GM10266 (cell line): ENCODE data around the gene TGFB1I1.

ENCODE experiments used
- DNase-seq: peaks from one replicate; pipeline ENCODE4 v3.0.0; 2012; ENCODE audit errors: extremely low spot score
- TF ChIP-seq, protein P1 (sequence below): IDR thresholded peaks from 2 replicates; pipeline ENCODE4 v1.5.1; 2012; ENCODE audit warnings: mild to moderate bottlenecking, low read depth; ENCODE audit not compliant: control insufficient read depth, insufficient read depth; ENCODE audit errors: missing control alignments

The TGFB1I1 gene

GRCh38 chr16:31471875-31472708 is at the start of gene TGFB1I1:
Gene TGFB1I1 (plus strand): TSS chr16:31472152. CDS start chr16:31472189, 37 bp downstream.
- TF ChIP-seq, protein P1, sequence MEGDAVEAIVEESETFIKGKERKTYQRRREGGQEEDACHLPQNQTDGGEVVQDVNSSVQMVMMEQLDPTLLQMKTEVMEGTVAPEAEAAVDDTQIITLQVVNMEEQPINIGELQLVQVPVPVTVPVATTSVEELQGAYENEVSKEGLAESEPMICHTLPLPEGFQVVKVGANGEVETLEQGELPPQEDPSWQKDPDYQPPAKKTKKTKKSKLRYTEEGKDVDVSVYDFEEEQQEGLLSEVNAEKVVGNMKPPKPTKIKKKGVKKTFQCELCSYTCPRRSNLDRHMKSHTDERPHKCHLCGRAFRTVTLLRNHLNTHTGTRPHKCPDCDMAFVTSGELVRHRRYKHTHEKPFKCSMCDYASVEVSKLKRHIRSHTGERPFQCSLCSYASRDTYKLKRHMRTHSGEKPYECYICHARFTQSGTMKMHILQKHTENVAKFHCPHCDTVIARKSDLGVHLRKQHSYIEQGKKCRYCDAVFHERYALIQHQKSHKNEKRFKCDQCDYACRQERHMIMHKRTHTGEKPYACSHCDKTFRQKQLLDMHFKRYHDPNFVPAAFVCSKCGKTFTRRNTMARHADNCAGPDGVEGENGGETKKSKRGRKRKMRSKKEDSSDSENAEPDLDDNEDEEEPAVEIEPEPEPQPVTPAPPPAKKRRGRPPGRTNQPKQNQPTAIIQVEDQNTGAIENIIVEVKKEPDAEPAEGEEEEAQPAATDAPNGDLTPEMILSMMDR = no peak
- peak; percentile 68 for DNase-seq

- DNase-seq = no peak
- TF ChIP-seq, protein P1 = no peak
These were observed 48.7 kb upstream of the TGFB1I1 start for GRCh38 chr16:31423241-31423640.

DNA sequence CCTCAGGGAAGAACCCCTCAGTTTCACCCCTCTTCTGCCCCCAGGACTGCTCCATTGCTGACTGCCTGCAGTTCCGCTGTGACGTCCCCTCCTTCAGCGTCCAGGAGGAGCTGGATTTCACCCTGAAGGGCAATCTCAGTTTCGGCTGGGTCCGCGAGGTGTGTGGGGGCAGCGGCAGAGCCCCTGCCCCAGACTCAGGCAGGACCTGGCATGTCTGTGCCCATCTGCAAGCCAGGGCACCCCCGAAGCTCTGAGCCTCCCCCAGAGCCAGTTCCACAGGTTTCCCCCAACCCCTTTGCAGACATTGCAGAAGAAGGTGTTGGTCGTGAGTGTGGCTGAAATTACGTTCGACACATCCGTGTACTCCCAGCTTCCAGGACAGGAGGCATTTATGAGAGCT is 48.2 kb upstream of the TGFB1I1 start:
- TF ChIP-seq, protein P1 = no peak
- DNase-seq = no peak

DNA sequence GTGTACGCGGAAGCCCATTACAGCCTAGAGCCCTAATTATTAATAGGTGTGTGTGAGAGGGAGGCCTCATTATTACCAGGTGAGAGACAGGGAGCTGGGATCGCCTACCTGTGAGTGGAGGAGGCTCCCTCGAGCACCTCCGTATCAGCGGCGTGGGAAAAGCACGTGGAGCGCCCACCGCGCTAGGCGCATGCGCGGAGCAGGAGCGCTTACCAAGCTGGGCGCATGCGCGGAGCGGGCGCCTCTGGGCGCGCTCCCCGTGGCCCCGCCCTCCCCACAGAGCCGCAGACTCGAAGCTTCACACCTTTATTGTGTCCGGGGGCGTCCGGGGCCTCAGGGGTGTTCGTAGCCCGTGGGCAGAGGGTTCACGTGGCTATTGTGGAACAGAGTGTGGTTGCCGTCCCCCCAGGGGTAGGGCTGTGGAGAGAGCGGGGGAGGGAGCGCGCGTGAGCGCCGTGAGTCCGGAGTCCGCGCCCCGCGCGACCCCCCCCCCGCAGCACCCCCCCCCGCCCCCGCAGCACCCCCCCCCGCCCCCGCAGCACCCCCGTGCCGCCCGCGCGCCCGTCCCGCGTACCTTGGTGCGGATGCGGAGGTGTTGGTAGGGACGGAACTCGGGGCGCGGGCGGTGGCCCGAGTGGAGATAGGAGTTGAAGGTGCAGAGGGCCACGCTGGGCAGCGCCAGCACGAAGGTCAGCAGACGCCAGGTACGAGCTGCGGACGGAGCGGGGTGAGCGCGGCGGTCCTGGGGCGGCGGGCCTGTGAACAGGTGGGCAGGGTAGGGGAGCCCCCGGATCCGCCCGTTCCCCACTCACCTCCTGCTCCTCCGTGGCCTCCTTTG is 44.3 kb upstream of the TGFB1I1 start:
- DNase-seq = peak; percentile 67
- TF ChIP-seq, protein P1 = no peak

DNA sequence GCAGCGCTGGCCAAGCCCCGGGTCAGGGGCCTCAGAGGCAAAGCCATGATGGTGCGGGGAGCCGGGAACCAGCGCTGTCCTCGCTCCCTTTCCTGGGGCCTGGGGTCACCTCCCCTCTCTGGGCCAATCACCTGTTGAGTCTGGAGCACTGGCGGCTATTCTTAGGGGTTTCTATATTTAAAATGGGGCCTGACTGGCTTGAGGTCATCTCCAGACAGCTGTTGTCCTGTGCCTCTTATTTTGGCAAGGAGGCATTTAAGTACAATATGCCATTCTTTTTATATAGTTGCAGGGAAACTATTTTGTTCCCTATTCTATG is 43.7 kb upstream of the TGFB1I1 start, which contains the start of gene COX6A2:
Gene COX6A2, minus strand, starts transcription at position 82 of the 319 bp plus-strand sequence. Its CDS starts 35 bp downstream, at position 47.
- TF ChIP-seq, protein P1 = no peak
- DNase-seq = no peak

GRCh38 chr16:31428638-31429247 is 43.2 kb upstream of the TGFB1I1 start:
- no peak for DNase-seq
- TF ChIP-seq, protein P1 = no peak
